ENCODE measurements around the gene RRBP1. TPM values are rescaled to one million over a fixed set of nuclear protein-coding genes. Genes with fewer than 3 reads are reported as not detected.

Gene RRBP1
- total RNA-seq, 6 experiments from 2014 or later, result 273 to 331 (median 317) TPM

DNA sequence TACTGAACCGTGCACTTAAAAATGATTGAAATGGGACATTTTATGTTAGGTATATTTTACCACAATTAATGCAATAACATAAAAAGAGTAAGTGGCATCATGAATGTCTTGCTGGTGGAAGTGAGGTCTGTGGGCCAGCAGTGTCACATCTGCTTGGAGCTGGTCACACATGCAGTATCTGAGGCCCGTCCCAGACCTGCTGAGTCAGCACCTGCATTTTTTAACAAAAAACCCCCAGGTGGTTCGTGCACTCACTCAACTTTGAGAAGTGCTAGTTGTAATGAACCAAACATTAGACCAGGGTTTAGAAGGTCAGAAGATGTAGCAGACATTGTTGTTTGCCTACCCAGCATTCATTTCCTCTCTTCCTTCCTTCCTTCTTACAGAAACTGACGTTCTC, 38.7 kb upstream of the RRBP1 start:
- H3K27me3 Mint-ChIP-seq (ENCODE audit: insufficient read depth), result peaks cover 24% of the 10 kb centered on the region
- no peak for DNase-seq
- H3K4me3 Mint-ChIP-seq, result no peak overlapping the region
- TF ChIP-seq, protein P1, sequence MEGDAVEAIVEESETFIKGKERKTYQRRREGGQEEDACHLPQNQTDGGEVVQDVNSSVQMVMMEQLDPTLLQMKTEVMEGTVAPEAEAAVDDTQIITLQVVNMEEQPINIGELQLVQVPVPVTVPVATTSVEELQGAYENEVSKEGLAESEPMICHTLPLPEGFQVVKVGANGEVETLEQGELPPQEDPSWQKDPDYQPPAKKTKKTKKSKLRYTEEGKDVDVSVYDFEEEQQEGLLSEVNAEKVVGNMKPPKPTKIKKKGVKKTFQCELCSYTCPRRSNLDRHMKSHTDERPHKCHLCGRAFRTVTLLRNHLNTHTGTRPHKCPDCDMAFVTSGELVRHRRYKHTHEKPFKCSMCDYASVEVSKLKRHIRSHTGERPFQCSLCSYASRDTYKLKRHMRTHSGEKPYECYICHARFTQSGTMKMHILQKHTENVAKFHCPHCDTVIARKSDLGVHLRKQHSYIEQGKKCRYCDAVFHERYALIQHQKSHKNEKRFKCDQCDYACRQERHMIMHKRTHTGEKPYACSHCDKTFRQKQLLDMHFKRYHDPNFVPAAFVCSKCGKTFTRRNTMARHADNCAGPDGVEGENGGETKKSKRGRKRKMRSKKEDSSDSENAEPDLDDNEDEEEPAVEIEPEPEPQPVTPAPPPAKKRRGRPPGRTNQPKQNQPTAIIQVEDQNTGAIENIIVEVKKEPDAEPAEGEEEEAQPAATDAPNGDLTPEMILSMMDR (IDR thresholded peaks at IDR 0.05), result no peak
- H3K36me3 Mint-ChIP-seq (ENCODE audit: low read depth), result no peaks in the 10 kb centered on the region
- H3K9me3 Mint-ChIP-seq, result no peaks in the 10 kb centered on the region
- no peak overlapping the region for H3K27ac Mint-ChIP-seq
- no peaks in the 10 kb centered on the region for H3K4me1 Mint-ChIP-seq (ENCODE audit: low read depth)

DNA sequence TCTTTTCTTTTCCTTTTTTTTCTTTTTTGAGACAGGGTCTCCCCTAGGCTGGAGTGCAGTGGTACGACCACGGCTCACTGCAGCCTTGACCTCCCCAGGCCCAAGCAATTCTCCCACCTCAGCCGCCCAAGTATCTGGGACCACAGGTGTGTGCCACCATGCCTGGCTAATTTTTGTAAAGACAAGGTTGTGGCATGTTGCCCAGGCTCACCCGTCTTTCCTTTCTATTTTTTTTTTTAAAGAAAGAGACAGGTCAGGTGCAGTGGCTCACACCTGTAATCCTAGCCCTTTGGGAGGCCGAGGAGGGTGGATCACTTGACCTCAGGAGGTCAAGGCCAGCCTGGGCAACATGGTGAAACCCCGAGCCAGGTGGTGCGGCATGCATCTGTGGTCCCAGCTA, 34.3 kb upstream of the RRBP1 start:
- Mint-ChIP-seq H3K4me1 (ENCODE audit: low read depth) (no peaks in the 10 kb centered on the region), H3K36me3 (ENCODE audit: low read depth) (no peaks in the 10 kb centered on the region), H3K27ac (no peak overlapping the region), H3K4me3 (no peak overlapping the region), H3K27me3 (ENCODE audit: insufficient read depth) (peaks cover 13% of the 10 kb centered on the region), H3K9me3 (no peaks in the 10 kb centered on the region)
- DNase-seq, result no peak
- TF ChIP-seq, protein P1 (IDR thresholded peaks at IDR 0.05), result no peak

DNA sequence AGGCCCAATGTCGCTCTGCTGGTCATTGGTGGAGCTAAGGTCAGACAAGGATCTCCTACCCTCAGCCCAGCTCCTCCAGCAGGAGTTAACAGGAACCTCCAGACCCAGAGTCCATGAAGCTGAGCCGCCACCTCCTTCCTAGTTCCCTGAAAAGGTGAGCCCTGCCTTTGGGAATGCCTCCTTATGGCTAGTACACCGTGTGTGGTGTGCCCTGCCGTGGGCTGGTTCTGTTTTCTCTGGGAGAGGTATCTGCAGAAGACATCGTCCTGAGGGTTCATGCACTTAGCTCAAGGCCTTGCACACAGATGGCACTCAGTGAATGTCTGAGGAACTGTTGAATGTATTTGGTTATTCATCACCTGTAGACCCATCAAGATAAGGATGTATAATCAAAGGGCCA, 33.0 kb upstream of the RRBP1 start:
- peaks cover 10% of the 10 kb centered on the region for H3K27me3 Mint-ChIP-seq (ENCODE audit: insufficient read depth)
- H3K36me3 Mint-ChIP-seq (ENCODE audit: low read depth), result no peaks in the 10 kb centered on the region
- H3K4me1 Mint-ChIP-seq (ENCODE audit: low read depth), result peaks cover 7% of the 10 kb centered on the region
- TF ChIP-seq, protein P1 (IDR thresholded peaks at IDR 0.05), result no peak
- no peak overlapping the region for H3K4me3 Mint-ChIP-seq
- no peak for DNase-seq
- no peak overlapping the region for H3K27ac Mint-ChIP-seq
- no peaks in the 10 kb centered on the region for H3K9me3 Mint-ChIP-seq

DNA sequence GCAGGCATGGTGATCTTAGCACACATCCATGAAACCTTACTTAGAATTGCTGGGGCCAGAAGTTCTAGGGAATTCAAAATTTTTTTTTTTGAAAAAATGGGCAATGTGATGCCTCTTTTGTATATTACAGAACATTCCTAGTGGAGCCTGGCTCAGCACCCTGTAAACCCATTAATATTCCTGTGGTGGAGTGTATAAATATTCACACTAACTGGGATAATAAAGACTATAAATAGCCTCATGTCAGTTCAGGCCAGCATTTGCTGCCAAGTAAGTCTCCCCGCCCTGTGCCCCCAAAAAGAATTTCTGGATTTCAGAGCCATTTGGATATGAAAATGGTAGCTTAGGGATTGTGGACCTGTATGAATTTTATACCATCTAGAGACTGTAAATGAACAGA, 32.6 kb upstream of the RRBP1 start:
- DNase-seq, result no peak
- Mint-ChIP-seq H3K27me3 (ENCODE audit: insufficient read depth) (peaks cover 12% of the 10 kb centered on the region), H3K9me3 (no peaks in the 10 kb centered on the region), H3K4me3 (no peak overlapping the region), H3K27ac (no peak overlapping the region), H3K36me3 (ENCODE audit: low read depth) (no peaks in the 10 kb centered on the region), H3K4me1 (ENCODE audit: low read depth) (peaks cover 7% of the 10 kb centered on the region)
- TF ChIP-seq, protein P1 (IDR thresholded peaks at IDR 0.05), result no peak

DNA sequence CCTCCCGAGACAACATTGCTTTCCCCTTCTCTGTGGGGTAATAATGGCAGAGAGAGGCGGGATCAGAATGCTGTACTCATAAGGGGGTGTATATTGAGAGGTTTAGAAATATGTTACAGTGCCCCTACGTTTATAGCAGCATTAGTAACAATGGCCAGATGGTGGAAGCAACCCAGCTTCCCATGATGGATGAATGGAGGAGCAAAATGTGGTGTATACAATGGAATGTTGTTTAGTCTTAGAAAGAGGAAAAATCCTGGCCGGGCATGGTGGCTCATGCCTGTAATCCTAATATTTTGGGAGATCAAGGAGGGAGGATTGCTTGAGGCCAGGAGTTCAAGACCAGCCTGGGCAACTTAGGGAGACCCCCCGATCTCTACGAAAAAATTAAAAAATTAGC, 30.7 kb upstream of the RRBP1 start:
- Mint-ChIP-seq H3K27me3 (ENCODE audit: insufficient read depth) (peaks cover 12% of the 10 kb centered on the region), H3K9me3 (no peaks in the 10 kb centered on the region), H3K4me1 (ENCODE audit: low read depth) (peaks cover 7% of the 10 kb centered on the region), H3K27ac (no peak overlapping the region), H3K36me3 (ENCODE audit: low read depth) (no peaks in the 10 kb centered on the region), H3K4me3 (no peak overlapping the region)
- TF ChIP-seq, protein P1 (IDR thresholded peaks at IDR 0.05), result no peak
- no peak for DNase-seq

DNA sequence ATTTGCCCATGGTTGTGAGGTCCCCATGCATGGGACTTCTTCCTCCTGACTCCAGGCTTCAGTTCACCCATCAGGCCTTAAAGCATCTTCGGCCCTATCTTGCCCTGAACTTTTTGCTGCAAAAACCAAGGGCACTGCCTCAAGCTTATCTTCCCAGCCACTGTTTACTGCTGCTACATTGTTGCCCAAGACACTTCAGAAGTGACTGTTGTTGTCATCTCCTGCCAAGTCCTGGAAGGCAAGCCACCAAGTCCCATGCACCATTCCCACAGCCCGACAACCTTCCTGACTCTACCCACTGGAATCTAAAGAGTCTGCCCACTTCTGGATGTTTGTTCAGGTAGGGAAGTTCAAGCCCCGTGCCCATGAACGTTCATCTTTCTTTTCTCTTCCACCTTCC, 30.2 kb upstream of the RRBP1 start:
- Mint-ChIP-seq H3K9me3 (no peaks in the 10 kb centered on the region), H3K4me3 (no peak overlapping the region), H3K36me3 (ENCODE audit: low read depth) (no peaks in the 10 kb centered on the region), H3K4me1 (ENCODE audit: low read depth) (peaks cover 7% of the 10 kb centered on the region), H3K27ac (no peak overlapping the region), H3K27me3 (ENCODE audit: insufficient read depth) (peaks cover 12% of the 10 kb centered on the region)
- TF ChIP-seq, protein P1 (IDR thresholded peaks at IDR 0.05), result no peak
- DNase-seq, result no peak

Measured in HFFc6 (cell line).